HepG2 (cell line): ENCODE results near the gene TENM3.

Source experiments
- PHF21A ChIP-seq: sonication (generic); formaldehyde crosslinking; IDR thresholded peaks from 2 replicates; pipeline ENCODE4 v1.5.0; 2020; ENCODE audit warnings: mild to moderate bottlenecking, missing genetic modification reagents
- POLR2A ChIP-seq, 2 experiments: IDR thresholded peaks; 2 replicates each; pipeline ENCODE4 v1.6.1; 2011; ENCODE audit warnings: low read depth in 2 of 2, low read length in 2 of 2, mild to moderate bottlenecking in 1 of 2, moderate library complexity in 1 of 2; ENCODE audit not compliant: insufficient read depth in 1 of 2
- U2AF2 ChIP-seq: fragments of 200-400 bp; formaldehyde crosslinking; IDR thresholded peaks from 2 replicates; pipeline ENCODE4 v1.6.1; 2017; ENCODE audit warnings: low read depth, mild to moderate bottlenecking, low read length
- ZNF589 ChIP-seq: sonication (generic); formaldehyde crosslinking; conservative IDR thresholded peaks from 2 replicates; pipeline ENCODE4 v1.8.0; 2022; ENCODE audit warnings: mild to moderate bottlenecking, moderate library complexity, missing genetic modification reagents
- ZNF790 ChIP-seq: sonication (generic); formaldehyde crosslinking; IDR thresholded peaks from 2 replicates; pipeline ENCODE4 v1.8.0; 2022; ENCODE audit warnings: missing genetic modification reagents, mild to moderate bottlenecking, borderline replicate concordance

GRCh38 chr4:182301736-182302135 is 58.5 kb downstream of the TENM3 start:
- TF ChIP-seq ZNF790 (CRISPR knock-in tag) = no peak
- no peak for TF ChIP-seq PHF21A (CRISPR knock-in tag)
- no peak for TF ChIP-seq POLR2A (IDR thresholded peaks at IDR 0.05; ENCODE audit: insufficient read depth in 1 of 2, low read depth in 2 of 2, low read length in 2 of 2)
- no peak for TF ChIP-seq U2AF2
- no peak for TF ChIP-seq ZNF589 (CRISPR knock-in tag)
